AG09309 (cell line): Measurements from ENCODE around the gene TTC13.
"Not testable (repeated sequence)": the region's sequence is repeated elsewhere in the genome, so short reads cannot be mapped to it uniquely, and the experiment has no call there.

Experiments used
- DNase-seq: peaks from one replicate; pipeline ENCODE4 v3.0.0-alpha.2; 2010; ENCODE audit warnings: low read depth
- H3K4me3 ChIP-seq: 2 replicates; pipeline ENCODE4 v1.5.1; 2011; ENCODE audit warnings: mild to moderate bottlenecking, low read depth, low read length, moderate library complexity; ENCODE audit not compliant: control insufficient read depth
- TF ChIP-seq, protein P1 (sequence below): IDR thresholded peaks from 2 replicates; pipeline ENCODE4 v1.5.1; 2011; ENCODE audit warnings: mild to moderate bottlenecking, low read depth, low read length, inconsistent platforms; ENCODE audit not compliant: insufficient read depth, control insufficient read depth; ENCODE audit errors: missing control alignments

The TTC13 gene

GRCh38 chr1:230978491-230979388 lies at the start of gene TTC13, which contains the start of gene ARV1:
TTC13 (minus strand) TSS chr1:230978861; CDS start chr1:230978830, 31 bp downstream.
ARV1 (plus strand) TSS chr1:230979094; CDS start chr1:230979106, 12 bp downstream.
- DNase-seq, result peak; percentile 93
- peak within 1 kb of the TSS; percentile 94 for H3K4me3 ChIP-seq
- TF ChIP-seq, protein P1, sequence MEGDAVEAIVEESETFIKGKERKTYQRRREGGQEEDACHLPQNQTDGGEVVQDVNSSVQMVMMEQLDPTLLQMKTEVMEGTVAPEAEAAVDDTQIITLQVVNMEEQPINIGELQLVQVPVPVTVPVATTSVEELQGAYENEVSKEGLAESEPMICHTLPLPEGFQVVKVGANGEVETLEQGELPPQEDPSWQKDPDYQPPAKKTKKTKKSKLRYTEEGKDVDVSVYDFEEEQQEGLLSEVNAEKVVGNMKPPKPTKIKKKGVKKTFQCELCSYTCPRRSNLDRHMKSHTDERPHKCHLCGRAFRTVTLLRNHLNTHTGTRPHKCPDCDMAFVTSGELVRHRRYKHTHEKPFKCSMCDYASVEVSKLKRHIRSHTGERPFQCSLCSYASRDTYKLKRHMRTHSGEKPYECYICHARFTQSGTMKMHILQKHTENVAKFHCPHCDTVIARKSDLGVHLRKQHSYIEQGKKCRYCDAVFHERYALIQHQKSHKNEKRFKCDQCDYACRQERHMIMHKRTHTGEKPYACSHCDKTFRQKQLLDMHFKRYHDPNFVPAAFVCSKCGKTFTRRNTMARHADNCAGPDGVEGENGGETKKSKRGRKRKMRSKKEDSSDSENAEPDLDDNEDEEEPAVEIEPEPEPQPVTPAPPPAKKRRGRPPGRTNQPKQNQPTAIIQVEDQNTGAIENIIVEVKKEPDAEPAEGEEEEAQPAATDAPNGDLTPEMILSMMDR, result peak; percentile 13

GRCh38 chr1:231027971-231028370 lies 49.3 kb upstream of the TTC13 start:
- TF ChIP-seq, protein P1, result no peak
- no peak for DNase-seq

GRCh38 chr1:231027136-231027925 lies 48.7 kb upstream of the TTC13 start:
- no peak for DNase-seq
- TF ChIP-seq, protein P1, result no peak
- no peak overlapping the region for H3K4me3 ChIP-seq

More at GRCh38 chr1:231027971-231028370, 49.3 kb upstream of the TTC13 start:
- no peak overlapping the region for H3K4me3 ChIP-seq

GRCh38 chr1:231026576-231026975 lies 47.9 kb upstream of the TTC13 start:
- DNase-seq, result no peak
- H3K4me3 ChIP-seq, result no peak overlapping the region
- TF ChIP-seq, protein P1, result no peak

GRCh38 chr1:231023150-231023549 lies 44.5 kb upstream of the TTC13 start:
- no peak overlapping the region for H3K4me3 ChIP-seq
- TF ChIP-seq, protein P1, result no peak
- DNase-seq, result no peak

DNA sequence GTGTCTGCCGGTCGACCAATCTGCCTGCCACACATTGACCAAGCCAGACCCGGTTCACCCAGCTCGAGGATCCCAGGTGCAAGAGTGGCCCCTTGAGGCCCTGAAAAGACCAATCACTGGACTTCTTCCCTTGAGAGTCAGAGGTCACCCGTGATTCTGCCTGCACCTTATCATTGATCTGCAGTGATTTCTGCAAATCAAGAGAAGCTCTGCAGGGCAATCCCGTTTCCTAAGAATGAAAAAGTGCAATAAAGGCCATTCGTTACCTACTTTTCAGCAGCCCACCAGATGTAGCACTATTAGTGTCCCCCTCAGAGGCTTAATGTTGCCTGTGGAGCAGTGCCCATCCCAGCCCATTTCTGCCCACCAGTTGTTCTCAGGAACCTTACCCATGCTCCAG lies 43.9 kb upstream of the TTC13 start:
- H3K4me3 ChIP-seq, DNase-seq: not testable (repeated sequence)
